Body of pancreas (tissue), 4 donors: ENCODE measurements around the gene ZNF423. TPM values are rescaled to one million over a fixed set of nuclear protein-coding genes. Genes with fewer than 3 reads are reported as not detected.

Experiments used
- ATAC-seq: fragments of 150-250 bp; one replicate; pipeline ENCODE4 v1.9.1; 2016
- DNase-seq, 4 donors: peaks; one replicate each; pipeline ENCODE4 v3.0.0-alpha.2; 2019
- H3K27ac ChIP-seq, 4 donors: fragments of 200-600 bp; sonication (generic); 1 replicate in 3 of 4; 2 replicates in 1 of 4; pipeline versions ENCODE4 v1.5.1 to v1.6.1; 2016 to 2019; ENCODE audit warnings: mild to moderate bottlenecking in 1 of 4, mixed read lengths in 1 of 4, moderate library complexity in 1 of 4
- H3K27me3 ChIP-seq, 2 donors: fragments of 200-600 bp; sonication (generic); one replicate each; pipeline ENCODE4 v1.6.0; 2016; ENCODE audit warnings: mild to moderate bottlenecking in 1 of 2
- H3K36me3 ChIP-seq, 2 donors: fragments of 200-600 bp; sonication (generic); replicated peaks in 1 of 2; 2 replicates each; pipeline ENCODE4 v1.5.1; 2016; ENCODE audit warnings: low read depth in 2 of 2; ENCODE audit not compliant: insufficient read depth in 1 of 2
- H3K4me1 ChIP-seq: fragments of 200-600 bp; sonication (generic); one replicate; pipeline ENCODE4 v1.6.0; 2016
- H3K4me3 ChIP-seq, 2 donors: fragments of 200-600 bp; sonication (generic); 1 replicate in 1 of 2; 2 replicates in 1 of 2; pipeline ENCODE4 v1.5.1; 2016 to 2019
- H3K9me3 ChIP-seq, 3 donors: fragments of 200-600 bp; sonication (generic); 1 replicate in 2 of 3; 2 replicates in 1 of 3; pipeline ENCODE4 v1.5.1; 2016
- CTCF ChIP-seq, 7 experiments: fragments of 450-650 bp in 4 of 7; fragments of 200-600 bp in 3 of 7; sonication (generic) in 3 of 7; IDR thresholded peaks; one replicate each; pipeline ENCODE4 v1.5.1; 2016 to 2019; ENCODE audit warnings: antibody characterized with exemption in 7 of 7
- POLR2A ChIP-seq, 3 donors: fragments of 450-650 bp; IDR thresholded peaks; one replicate each; pipeline ENCODE4 v1.6.1; 2016; ENCODE audit warnings: antibody characterized with exemption in 3 of 3, mild to moderate bottlenecking in 2 of 3
- WGBS, 2 donors: methylation state at CpG; one replicate each; pipeline ENCODE4 v1.1.5; 2017; 5-methylcytosine and 5-hydroxymethylcytosine counted together
- intact Hi-C: fragments of 100-400 bp; cut with DNase I; formaldehyde crosslinking; loops from one replicate; pipeline ENCODE4 v1.15.1; 2023
- total RNA-seq, 2 donors: library from RNA; depleted of rRNA; stranded (reverse); fragments of >200 nt; gene quantifications; one replicate each; pipeline ENCODE4 v1.1.0, GENCODE V29; 2016

The ZNF423 gene
- total RNA-seq, 2 donors from 2014 or later: 4.2 to 9.2 TPM

- DNase-seq (no peak), ATAC-seq (no peak)
- WGBS, 2 donors: 56 to 57% methylated on average over 5 to 8 of the region's 8 CpGs
- TF ChIP-seq CTCF (IDR thresholded peaks at IDR 0.05) (no peak), POLR2A (IDR thresholded peaks at IDR 0.05) (no peak)
- H3K36me3 ChIP-seq: no peaks in the 10 kb centered on the region
- no peak overlapping the region for H3K27ac ChIP-seq
- no peaks in the 10 kb centered on the region for H3K4me1 ChIP-seq
- H3K4me3 ChIP-seq: no peak overlapping the region
- no peaks in the 10 kb centered on the region for H3K27me3 ChIP-seq
- intact Hi-C loops: no loop called here
- H3K9me3 ChIP-seq: no peaks in the 10 kb centered on the region
Measured at GRCh38 chr16:49822649-49823370, 33.1 kb downstream of the ZNF423 start.

GRCh38 chr16:49821614-49822282 lies 34.2 kb downstream of the ZNF423 start:
- intact Hi-C loops: no loop called here
- Histone ChIP-seq H3K9me3 (no peaks in the 10 kb centered on the region), H3K4me1 (no peaks in the 10 kb centered on the region), H3K27me3 (no peaks in the 10 kb centered on the region), H3K27ac (no peak overlapping the region), H3K36me3 (no peaks in the 10 kb centered on the region), H3K4me3 (no peak overlapping the region)
- WGBS, 2 donors: 85 to 90% methylated on average over 13 of the region's 13 CpGs
- no peak for TF ChIP-seq CTCF (IDR thresholded peaks at IDR 0.05)
- TF ChIP-seq POLR2A (IDR thresholded peaks at IDR 0.05): no peak
- DNase-seq (no peak), ATAC-seq (no peak)

- no peak for DNase-seq
- TF ChIP-seq POLR2A (IDR thresholded peaks at IDR 0.05) (no peak), CTCF (IDR thresholded peaks at IDR 0.05) (no peak)
- Histone ChIP-seq H3K27ac (no peak overlapping the region), H3K27me3 (no peaks in the 10 kb centered on the region), H3K9me3 (no peaks in the 10 kb centered on the region), H3K4me1 (no peaks in the 10 kb centered on the region), H3K36me3 (no peaks in the 10 kb centered on the region), H3K4me3 (no peak overlapping the region)
- ATAC-seq: no peak
- intact Hi-C loops: no loop called here
- 84 to 93% methylated on average over 9 of the region's 9 CpGs for WGBS, 2 donors
Measured at GRCh38 chr16:49821156-49821555, 34.8 kb downstream of the ZNF423 start.

GRCh38 chr16:49817754-49818507 lies 38.0 kb downstream of the ZNF423 start:
- 91 to 93% methylated on average over 13 of the region's 13 CpGs for WGBS, 2 donors
- no peaks in the 10 kb centered on the region for H3K36me3 ChIP-seq
- intact Hi-C loops: no loop called here

More at GRCh38 chr16:49817754-49818507, 38.0 kb downstream of the ZNF423 start:
- DNase-seq (no peak), ATAC-seq (no peak)
- Histone ChIP-seq H3K4me3 (no peak overlapping the region), H3K27ac (no peak overlapping the region), H3K4me1 (no peaks in the 10 kb centered on the region), H3K27me3 (no peaks in the 10 kb centered on the region), H3K9me3 (no peaks in the 10 kb centered on the region)
- TF ChIP-seq POLR2A (IDR thresholded peaks at IDR 0.05): no peak
- no peak for TF ChIP-seq CTCF (IDR thresholded peaks at IDR 0.05)
